Activated CD4-positive, alpha-beta T cell treated with anti-CD3 and anti-CD28 coated beads, Interleukin-10, Interleukin-2, amounts not matched to agents 100 ng/mL and 50 ng/mL, durations not matched to agents 16 hours and 8 hours (primary cell): Measurements from ENCODE around the gene ETV6.
"Not testable (repeated sequence)": the region's sequence is repeated elsewhere in the genome, so short reads cannot be mapped to it uniquely, and the experiment has no call there.

ENCODE experiments used
- DNase-seq: peaks from one replicate; pipeline ENCODE4 v3.0.0-alpha.2; 2020

The ETV6 gene

GRCh38 chr12:11897923-11898322 lies 248.4 kb downstream of the ETV6 start:
- DNase-seq = no peak

GRCh38 chr12:11901701-11902524 lies 252.4 kb downstream of the ETV6 start:
- DNase-seq = peak; percentile 28

- DNase-seq = no peak
These were observed 253.0 kb downstream of the ETV6 start for GRCh38 chr12:11902525-11902875.

- no peak for DNase-seq
These were observed 254.7 kb downstream of the ETV6 start for GRCh38 chr12:11904124-11904523.

GRCh38 chr12:11905534-11905933 lies 256.1 kb downstream of the ETV6 start:
- DNase-seq = no peak

GRCh38 chr12:11906286-11906935 lies 256.9 kb downstream of the ETV6 start:
- DNase-seq = no peak

- no peak for DNase-seq
These were observed 258.2 kb downstream of the ETV6 start for GRCh38 chr12:11907625-11908024.

GRCh38 chr12:11909406-11909805 lies 259.9 kb downstream of the ETV6 start:
- not testable (repeated sequence) for DNase-seq

GRCh38 chr12:11916113-11916512 lies 266.6 kb downstream of the ETV6 start:
- DNase-seq = no peak

GRCh38 chr12:11916771-11917170 lies 267.3 kb downstream of the ETV6 start:
- no peak for DNase-seq

GRCh38 chr12:11917501-11917900 lies 268.0 kb downstream of the ETV6 start:
- no peak for DNase-seq

- DNase-seq = no peak
These were observed 270.8 kb downstream of the ETV6 start for GRCh38 chr12:11920231-11920630.

GRCh38 chr12:11922361-11922760 lies 272.9 kb downstream of the ETV6 start:
- DNase-seq = no peak

- no peak for DNase-seq
These were observed 273.6 kb downstream of the ETV6 start for GRCh38 chr12:11923067-11923466.

GRCh38 chr12:11927286-11927935 lies 277.9 kb downstream of the ETV6 start:
- no peak for DNase-seq

GRCh38 chr12:11929714-11930113 lies 280.2 kb downstream of the ETV6 start:
- no peak for DNase-seq

- DNase-seq = no peak
These were observed 289.7 kb downstream of the ETV6 start for GRCh38 chr12:11939223-11939622.

GRCh38 chr12:11941606-11942337 lies 292.3 kb downstream of the ETV6 start:
- DNase-seq = no peak

GRCh38 chr12:11943919-11944700 lies 294.6 kb downstream of the ETV6 start:
- no peak for DNase-seq
